NCI-H1417 (cell line): ENCODE results near the gene STX10.

Experiments used
- DNase-seq, 3 experiments: peaks; one replicate each; lab custom pipeline; 2025; lab: John Stamatoyannopoulos, UW

The STX10 gene

GRCh38 chr19:13139633-13140311 lies 10.4 kb downstream of the STX10 start:
- no peak for DNase-seq

- no peak for DNase-seq
These were observed 11.3 kb downstream of the STX10 start for GRCh38 chr19:13138916-13139198.

GRCh38 chr19:13138171-13138915 lies 11.8 kb downstream of the STX10 start:
- no peak for DNase-seq

GRCh38 chr19:13137290-13137794 lies 12.8 kb downstream of the STX10 start:
- DNase-seq: no peak

- no peak for DNase-seq
These were observed 14.8 kb downstream of the STX10 start for GRCh38 chr19:13135068-13136062.

- no peak for DNase-seq
These were observed 15.5 kb downstream of the STX10 start for GRCh38 chr19:13134626-13135025.

- no peak for DNase-seq
These were observed 16.8 kb downstream of the STX10 start for GRCh38 chr19:13133241-13133870.

GRCh38 chr19:13132471-13133180 lies 17.5 kb downstream of the STX10 start:
- no peak for DNase-seq

- no peak for DNase-seq
These were observed 19.2 kb downstream of the STX10 start for GRCh38 chr19:13130886-13131490.

- no peak for DNase-seq
These were observed 20.8 kb downstream of the STX10 start for GRCh38 chr19:13129384-13129783.

GRCh38 chr19:13128583-13128982 lies 21.6 kb downstream of the STX10 start:
- DNase-seq: no peak

- DNase-seq: no peak
These were observed 22.2 kb downstream of the STX10 start for GRCh38 chr19:13127811-13128575.

- DNase-seq: no peak
These were observed 23.1 kb downstream of the STX10 start for GRCh38 chr19:13127051-13127450.

- DNase-seq: no peak
These were observed 26.9 kb downstream of the STX10 start for GRCh38 chr19:13122980-13123957.

GRCh38 chr19:13122275-13122878 lies 27.8 kb downstream of the STX10 start:
- no peak for DNase-seq

GRCh38 chr19:13121551-13122274 lies 28.5 kb downstream of the STX10 start:
- DNase-seq: no peak

- DNase-seq: no peak
These were observed 29.4 kb downstream of the STX10 start for GRCh38 chr19:13120817-13121216.

GRCh38 chr19:13120031-13120430 lies 30.1 kb downstream of the STX10 start:
- no peak for DNase-seq
